Neutrophil (primary cell): ENCODE results near the gene NTN3.

Experiments
- H3K27ac ChIP-seq: fragments of 200-600 bp; sonication (generic); 2 replicates; pipeline ENCODE4 v1.5.1; 2016; ENCODE audit warnings: mild to moderate bottlenecking, moderate library complexity
- H3K27me3 ChIP-seq: fragments of 200-600 bp; sonication (generic); 2 replicates; pipeline ENCODE4 v1.6.0; 2016; ENCODE audit warnings: mild to moderate bottlenecking
- H3K36me3 ChIP-seq: fragments of 200-600 bp; sonication (generic); 2 replicates; pipeline ENCODE4 v1.5.1; 2017
- H3K4me1 ChIP-seq, 2 experiments: fragments of 200-600 bp in 1 of 2; sonication (generic) in 1 of 2; 1 replicate in 1 of 2; 2 replicates in 1 of 2; pipeline versions ENCODE4 v1.5.1 to v1.6.1; 2013 to 2016; ENCODE audit warnings: low read depth in 1 of 2, low read length in 1 of 2, mild to moderate bottlenecking in 1 of 2, moderate library complexity in 1 of 2; ENCODE audit not compliant: control insufficient read depth in 1 of 2, insufficient read depth in 1 of 2
- H3K4me3 ChIP-seq, 2 experiments: fragments of 200-600 bp in 1 of 2; sonication (generic) in 1 of 2; 1 replicate in 1 of 2; 2 replicates in 1 of 2; pipeline ENCODE4 v1.5.1; 2013 to 2016; ENCODE audit warnings: low read depth in 1 of 2, low read length in 1 of 2, mild to moderate bottlenecking in 1 of 2, moderate library complexity in 1 of 2
- H3K9me3 ChIP-seq: fragments of 200-600 bp; sonication (generic); 2 replicates; pipeline ENCODE4 v1.5.1; 2016
- TF ChIP-seq, protein P1 (sequence below): fragments of 200-600 bp; sonication (generic); IDR thresholded peaks from 2 replicates; pipeline ENCODE4 v1.5.1; 2016; ENCODE audit warnings: antibody characterized with exemption

The NTN3 gene

DNA sequence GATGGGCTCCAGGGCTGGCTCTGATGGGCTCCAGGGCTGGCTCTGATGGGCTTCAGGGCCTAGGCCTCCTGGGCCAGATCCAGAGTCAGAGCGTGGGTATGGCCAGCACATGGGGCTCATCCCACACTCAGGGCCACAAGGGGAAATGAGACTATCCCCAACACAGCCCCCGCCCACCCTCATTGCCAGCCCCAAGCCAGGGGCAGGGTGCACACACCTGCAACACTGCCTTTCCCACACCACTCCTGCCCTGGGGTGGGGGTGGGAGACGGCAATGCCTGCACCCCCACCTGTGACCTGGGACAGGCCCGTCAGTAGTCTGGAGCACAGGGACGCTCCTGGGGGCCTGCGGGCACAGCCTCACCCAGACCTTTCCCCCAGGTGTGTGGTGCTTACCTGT lies 28.4 kb downstream of the NTN3 start:
- Histone ChIP-seq H3K36me3 (peaks cover 16% of the 10 kb centered on the region), H3K9me3 (no peaks in the 10 kb centered on the region), H3K4me1 (peaks cover 24 to 29% of the 10 kb centered on the region in 2 experiments), H3K27me3 (no peaks in the 10 kb centered on the region), H3K27ac (no peak overlapping the region), H3K4me3 (no peak overlapping the region)
- TF ChIP-seq, protein P1, sequence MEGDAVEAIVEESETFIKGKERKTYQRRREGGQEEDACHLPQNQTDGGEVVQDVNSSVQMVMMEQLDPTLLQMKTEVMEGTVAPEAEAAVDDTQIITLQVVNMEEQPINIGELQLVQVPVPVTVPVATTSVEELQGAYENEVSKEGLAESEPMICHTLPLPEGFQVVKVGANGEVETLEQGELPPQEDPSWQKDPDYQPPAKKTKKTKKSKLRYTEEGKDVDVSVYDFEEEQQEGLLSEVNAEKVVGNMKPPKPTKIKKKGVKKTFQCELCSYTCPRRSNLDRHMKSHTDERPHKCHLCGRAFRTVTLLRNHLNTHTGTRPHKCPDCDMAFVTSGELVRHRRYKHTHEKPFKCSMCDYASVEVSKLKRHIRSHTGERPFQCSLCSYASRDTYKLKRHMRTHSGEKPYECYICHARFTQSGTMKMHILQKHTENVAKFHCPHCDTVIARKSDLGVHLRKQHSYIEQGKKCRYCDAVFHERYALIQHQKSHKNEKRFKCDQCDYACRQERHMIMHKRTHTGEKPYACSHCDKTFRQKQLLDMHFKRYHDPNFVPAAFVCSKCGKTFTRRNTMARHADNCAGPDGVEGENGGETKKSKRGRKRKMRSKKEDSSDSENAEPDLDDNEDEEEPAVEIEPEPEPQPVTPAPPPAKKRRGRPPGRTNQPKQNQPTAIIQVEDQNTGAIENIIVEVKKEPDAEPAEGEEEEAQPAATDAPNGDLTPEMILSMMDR: no peak

DNA sequence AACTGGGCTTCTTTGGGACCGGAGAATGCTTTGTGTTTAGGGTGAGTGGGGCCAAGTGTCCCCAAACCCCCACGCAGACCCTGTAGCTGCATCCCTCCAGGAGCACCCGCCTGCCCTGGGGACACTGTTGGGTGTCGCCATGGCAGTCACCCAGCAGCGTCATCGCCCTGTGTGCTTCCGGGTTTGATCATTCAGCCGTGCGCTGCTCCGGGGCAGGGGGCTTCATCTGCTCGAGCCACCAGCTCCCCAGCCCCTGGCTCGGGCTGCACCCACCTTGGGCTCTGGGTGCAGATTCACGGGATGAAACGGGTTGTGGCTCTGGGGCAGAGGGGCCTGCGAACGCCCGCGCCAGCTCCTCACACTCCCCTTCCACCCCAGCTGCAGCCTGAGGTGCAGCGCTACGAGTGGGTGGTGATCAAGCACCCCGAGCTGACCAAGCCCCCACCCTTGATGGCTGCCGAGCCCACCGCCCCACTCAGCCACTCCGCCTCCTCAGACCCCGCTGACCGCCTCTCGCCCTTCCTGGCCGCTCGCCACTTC lies 28.9 kb downstream of the NTN3 start:
- peaks cover 16% of the 10 kb centered on the region for H3K36me3 ChIP-seq
- TF ChIP-seq, protein P1: no peak
- H3K9me3 ChIP-seq: no peaks in the 10 kb centered on the region
- H3K4me1 ChIP-seq: peaks cover 21 to 26% of the 10 kb centered on the region in 2 experiments
- no peaks in the 10 kb centered on the region for H3K27me3 ChIP-seq
- H3K27ac ChIP-seq: no peak overlapping the region
- no peak overlapping the region for H3K4me3 ChIP-seq

DNA sequence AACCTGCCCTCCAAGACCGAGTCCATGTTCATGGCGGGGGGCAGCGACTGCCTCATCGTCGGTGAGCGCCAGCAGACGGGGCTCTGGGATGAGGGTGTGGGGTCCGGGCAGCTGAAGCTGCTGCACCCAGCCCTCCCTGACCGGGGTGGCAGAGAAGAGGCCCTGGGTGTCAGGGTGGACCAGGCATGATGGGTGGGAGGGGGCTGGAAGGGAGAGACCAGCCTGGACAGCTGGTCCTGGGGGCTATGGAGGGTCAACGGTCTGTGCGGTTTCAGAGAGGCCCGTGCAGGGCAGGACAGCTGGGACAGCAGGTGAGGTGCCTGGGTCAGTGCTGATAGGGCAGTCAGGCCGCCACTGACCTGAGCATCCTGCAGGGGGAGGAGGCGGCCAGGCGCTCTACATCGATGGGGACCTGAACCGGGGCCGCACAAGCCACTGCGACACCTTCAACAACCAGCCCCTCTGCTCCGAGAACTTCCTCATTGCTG lies 29.4 kb downstream of the NTN3 start:
- H3K27ac ChIP-seq: no peak overlapping the region
- no peak overlapping the region for H3K4me3 ChIP-seq
- H3K36me3 ChIP-seq: peaks cover 16% of the 10 kb centered on the region
- H3K4me1 ChIP-seq: peaks cover 21 to 26% of the 10 kb centered on the region in 2 experiments
- H3K27me3 ChIP-seq: no peaks in the 10 kb centered on the region
- H3K9me3 ChIP-seq: no peaks in the 10 kb centered on the region
- TF ChIP-seq, protein P1: no peak

DNA sequence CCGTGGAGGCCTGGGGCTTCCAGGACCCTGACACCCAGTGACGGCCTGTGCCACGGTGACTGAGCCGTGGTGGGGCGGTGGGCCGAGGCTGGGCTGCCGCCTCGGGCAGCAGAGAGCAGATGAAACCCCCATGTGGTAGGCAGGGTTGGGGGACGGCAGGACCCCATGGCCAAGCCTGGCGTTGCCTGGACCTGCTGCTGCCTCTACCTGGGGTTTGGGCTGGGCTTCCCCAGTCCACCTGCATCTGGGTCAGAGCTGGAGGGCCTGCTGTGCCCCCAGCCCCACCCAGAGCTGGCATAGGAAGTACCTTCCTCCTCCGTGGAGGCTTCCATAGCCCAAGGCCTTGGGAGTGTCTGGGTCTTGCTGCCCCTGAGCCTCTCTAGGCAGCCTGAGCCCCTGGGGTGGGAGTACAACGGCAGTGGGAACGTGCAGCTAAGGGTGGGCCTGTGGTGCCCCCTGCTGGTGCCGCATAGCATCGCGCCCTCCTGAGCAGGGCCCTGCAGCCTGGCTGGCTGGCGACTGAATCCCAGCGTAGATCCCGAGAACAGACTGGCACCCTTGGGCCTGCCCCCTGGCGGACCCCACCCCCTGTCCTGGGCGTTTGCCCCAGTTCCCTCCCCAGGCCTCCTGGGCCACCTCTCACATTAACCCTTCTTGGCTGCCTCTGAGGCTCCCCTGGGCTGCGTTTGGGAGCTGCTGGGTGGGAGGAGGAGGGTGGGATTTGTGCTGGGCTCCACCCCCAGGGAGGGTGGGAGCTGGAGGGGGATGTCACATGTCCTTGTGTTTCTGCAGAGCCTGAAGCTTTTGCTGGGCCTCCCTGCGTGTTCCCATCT lies 30.0 kb downstream of the NTN3 start:
- peaks cover 16% of the 10 kb centered on the region for H3K36me3 ChIP-seq
- H3K27me3 ChIP-seq: no peaks in the 10 kb centered on the region
- peak overlapping the region; percentile 16 for H3K27ac ChIP-seq
- TF ChIP-seq, protein P1: peak; percentile 96
- no peaks in the 10 kb centered on the region for H3K9me3 ChIP-seq
- peaks cover 21 to 29% of the 10 kb centered on the region in 2 experiments for H3K4me1 ChIP-seq
- H3K4me3 ChIP-seq: no peak overlapping the region

DNA sequence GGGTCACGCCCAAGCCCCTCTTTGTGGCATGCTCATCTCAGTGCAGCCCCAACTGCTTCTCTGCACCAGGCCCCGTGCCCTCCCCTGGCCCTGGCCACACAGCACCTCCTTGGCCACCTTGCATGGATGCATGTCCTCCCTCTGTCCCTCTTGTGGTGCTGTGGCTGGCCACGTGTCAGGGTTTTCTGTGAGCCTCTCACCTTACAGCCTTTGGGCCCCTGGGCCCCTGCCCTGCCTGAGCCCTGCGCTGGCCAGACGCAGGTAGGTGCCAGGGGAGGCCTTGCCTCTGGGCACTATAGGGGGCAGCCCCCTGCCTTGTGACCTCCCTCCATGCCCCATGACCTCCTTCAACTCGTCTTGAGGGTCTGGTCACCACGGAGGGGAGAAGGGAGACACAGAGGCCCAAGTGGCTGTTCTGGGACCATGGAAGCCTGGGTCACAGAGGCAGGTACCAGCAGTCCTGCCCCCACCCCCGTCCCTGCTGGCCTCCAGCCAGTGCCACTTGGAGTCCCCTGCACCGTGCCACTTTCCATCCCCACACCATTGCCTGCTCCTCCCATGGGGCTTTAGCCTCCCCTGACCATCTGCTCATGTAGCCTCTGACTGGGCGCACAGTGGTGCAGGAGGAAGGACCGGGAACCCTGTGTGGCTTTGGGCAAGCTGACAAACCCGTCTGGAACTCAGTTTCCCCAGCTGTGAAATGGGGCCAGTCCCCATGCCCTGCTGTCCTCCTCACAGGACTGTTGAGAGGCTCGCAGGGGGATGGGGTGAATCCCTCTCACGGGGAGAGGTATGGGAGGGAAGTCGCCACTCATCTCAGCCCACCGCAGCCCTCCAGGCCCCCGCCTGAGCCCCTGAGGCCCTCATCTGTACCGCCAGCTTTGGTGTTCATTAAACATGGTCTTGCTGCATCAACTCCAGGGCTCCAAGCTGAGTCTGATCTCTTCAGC lies 31.1 kb downstream of the NTN3 start:
- H3K27ac ChIP-seq: peak overlapping the region; percentile 38
- H3K27me3 ChIP-seq: no peaks in the 10 kb centered on the region
- H3K4me3 ChIP-seq: no peak overlapping the region
- H3K9me3 ChIP-seq: no peaks in the 10 kb centered on the region
- peaks cover 30 to 39% of the 10 kb centered on the region in 2 experiments for H3K4me1 ChIP-seq
- peaks cover 5% of the 10 kb centered on the region for H3K36me3 ChIP-seq
- TF ChIP-seq, protein P1: no peak
